Panc1 (cell line): ENCODE measurements around the gene NCR3LG1. TPM values are rescaled to one million over a fixed set of nuclear protein-coding genes. Genes with fewer than 3 reads are reported as not detected.

Source experiments
- ATAC-seq: fragments of 200-7000 bp; cut with Tn5 transposase; 2 replicates; pipeline ENCODE4 v1.9.1; 2020; ENCODE audit warnings: mild to moderate bottlenecking, moderate library complexity
- BruUV-seq: library from RNA; stranded (reverse); fragments of 400-500 nt; replicated peaks from 2 replicates; lab custom pipeline; 2021; lab: Mats Ljungman, UMichigan
- CTCF ChIA-PET: fragments of 300-600 bp; sonication (Branson Sonifier 250); formaldehyde crosslinking; loops from one replicate; lab custom pipeline; 2022; ENCODE audit warnings: antibody characterized with exemption; lab: Charles Lee
- POLR2A ChIA-PET: fragments of 300-600 bp; sonication (Branson Sonifier 250); formaldehyde crosslinking; loops from one replicate; lab custom pipeline; 2022; ENCODE audit warnings: antibody characterized with exemption; lab: Charles Lee
- DNase-seq: peaks from one replicate; pipeline ENCODE4 v3.0.0-alpha.2; 2010; ENCODE audit warnings: low read depth, low spot score
- H3K27ac ChIP-seq: 2 replicates; pipeline ENCODE4 v1.5.1; 2011; ENCODE audit warnings: mild to moderate bottlenecking, low read length, inconsistent platforms
- H3K27me3 ChIP-seq: fragments of 200-500 bp; sonication (Bioruptor generic); 2 replicates; pipeline ENCODE4 v1.6.0; 2014; ENCODE audit warnings: low read length, inconsistent platforms; ENCODE audit not compliant: control insufficient read depth, insufficient read depth
- H3K36me3 ChIP-seq: fragments of 200-500 bp; sonication (Bioruptor generic); 2 replicates; pipeline ENCODE4 v1.5.1; 2014; ENCODE audit warnings: inconsistent platforms, mild to moderate bottlenecking, low read length, moderate library complexity; ENCODE audit not compliant: control insufficient read depth, insufficient read depth
- H3K4me1 ChIP-seq: 2 replicates; pipeline ENCODE4 v1.5.1; 2011; ENCODE audit warnings: inconsistent platforms, mild to moderate bottlenecking, low read length, moderate library complexity; ENCODE audit not compliant: control insufficient read depth, insufficient read depth
- H3K4me3 ChIP-seq, 2 experiments: 2 replicates each; pipeline ENCODE4 v1.5.1; 2011 to 2012; ENCODE audit warnings: low read depth in 2 of 2, low read length in 2 of 2, mild to moderate bottlenecking in 2 of 2, inconsistent platforms in 1 of 2, moderate library complexity in 1 of 2
- H3K9me3 ChIP-seq: fragments of 200-500 bp; sonication (Bioruptor generic); 2 replicates; pipeline ENCODE4 v1.5.1; 2014; ENCODE audit warnings: low read depth, mild to moderate bottlenecking, inconsistent platforms, low read length, moderate library complexity; ENCODE audit not compliant: control insufficient read depth, insufficient read depth
- POLR2AphosphoS5 ChIP-seq: IDR thresholded peaks from 2 replicates; pipeline ENCODE4 v1.6.1; 2012; ENCODE audit warnings: mild to moderate bottlenecking, low read depth, low read length, moderate library complexity
- SIN3A ChIP-seq: IDR thresholded peaks from 2 replicates; pipeline ENCODE4 v1.6.1; 2012; ENCODE audit warnings: low read depth, mild to moderate bottlenecking, low read length, moderate library complexity, borderline replicate concordance; ENCODE audit not compliant: insufficient read depth
- TCF7L2 ChIP-seq: IDR thresholded peaks from 2 replicates; pipeline ENCODE4 v1.6.1; 2011; ENCODE audit warnings: mild to moderate bottlenecking, low read depth, low read length, inconsistent platforms
- in situ Hi-C: cut with HindIII; loops from 2 replicates; pipeline ENCODE4 v1.10.0; 2016; ENCODE audit warnings: low sequenced_read_pairs, low pct_unique_long_range_greater_than_20kb
- intact Hi-C: fragments of 100-400 bp; cut with micrococcal nuclease; formaldehyde crosslinking; loops from one replicate; pipeline ENCODE4 v1.10.0; 2022; ENCODE audit not compliant: unreplicated experiment
- total RNA-seq: library from RNA; stranded (reverse); gene quantifications from one replicate; pipeline ENCODE4 v1.2.1, GENCODE V29; 2021; ENCODE audit not compliant: unreplicated experiment
- TF ChIP-seq, protein P1 (sequence below): fragments of 450-650 bp; IDR thresholded peaks from 2 replicates; pipeline ENCODE4 v1.5.1; 2017; ENCODE audit warnings: mild to moderate bottlenecking
- TF ChIP-seq, protein P2 (sequence below), 2 experiments: IDR thresholded peaks; 2 replicates each; pipeline ENCODE4 v1.6.1; 2011 to 2012; ENCODE audit warnings: low read depth in 2 of 2, control low read depth in 1 of 2, low read length in 1 of 2, mild to moderate bottlenecking in 1 of 2, moderate library complexity in 1 of 2; ENCODE audit not compliant: insufficient read depth in 1 of 2

NCR3LG1 gene
- total RNA-seq, 1 experiment from 2014 or later, result 8.6 TPM

DNA sequence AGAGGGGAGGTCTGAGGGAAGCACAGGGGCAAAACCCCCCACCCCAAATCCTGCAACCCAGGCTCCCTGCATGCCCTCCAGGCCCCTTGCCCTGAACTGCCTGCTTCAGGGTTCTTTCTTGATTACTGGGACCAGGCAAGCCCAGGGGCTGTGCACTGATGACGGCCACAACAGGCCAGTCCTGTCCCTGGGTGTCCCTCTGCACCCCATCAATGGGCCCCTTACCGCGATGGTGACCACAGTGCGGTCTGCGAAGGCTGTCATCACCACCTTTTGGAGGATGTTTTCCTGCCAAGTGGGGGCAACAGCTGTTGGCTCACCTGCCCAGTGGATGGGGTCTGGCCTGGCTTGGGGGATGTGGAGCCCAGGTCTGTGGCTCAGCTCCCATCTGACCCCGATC is 41.9 kb downstream of the NCR3LG1 start:
- TF ChIP-seq POLR2AphosphoS5, result no peak
- no peak for TF ChIP-seq SIN3A
- no peak for TF ChIP-seq TCF7L2
- TF ChIP-seq, protein P1, sequence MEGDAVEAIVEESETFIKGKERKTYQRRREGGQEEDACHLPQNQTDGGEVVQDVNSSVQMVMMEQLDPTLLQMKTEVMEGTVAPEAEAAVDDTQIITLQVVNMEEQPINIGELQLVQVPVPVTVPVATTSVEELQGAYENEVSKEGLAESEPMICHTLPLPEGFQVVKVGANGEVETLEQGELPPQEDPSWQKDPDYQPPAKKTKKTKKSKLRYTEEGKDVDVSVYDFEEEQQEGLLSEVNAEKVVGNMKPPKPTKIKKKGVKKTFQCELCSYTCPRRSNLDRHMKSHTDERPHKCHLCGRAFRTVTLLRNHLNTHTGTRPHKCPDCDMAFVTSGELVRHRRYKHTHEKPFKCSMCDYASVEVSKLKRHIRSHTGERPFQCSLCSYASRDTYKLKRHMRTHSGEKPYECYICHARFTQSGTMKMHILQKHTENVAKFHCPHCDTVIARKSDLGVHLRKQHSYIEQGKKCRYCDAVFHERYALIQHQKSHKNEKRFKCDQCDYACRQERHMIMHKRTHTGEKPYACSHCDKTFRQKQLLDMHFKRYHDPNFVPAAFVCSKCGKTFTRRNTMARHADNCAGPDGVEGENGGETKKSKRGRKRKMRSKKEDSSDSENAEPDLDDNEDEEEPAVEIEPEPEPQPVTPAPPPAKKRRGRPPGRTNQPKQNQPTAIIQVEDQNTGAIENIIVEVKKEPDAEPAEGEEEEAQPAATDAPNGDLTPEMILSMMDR, result no peak
- TF ChIP-seq, protein P2, sequence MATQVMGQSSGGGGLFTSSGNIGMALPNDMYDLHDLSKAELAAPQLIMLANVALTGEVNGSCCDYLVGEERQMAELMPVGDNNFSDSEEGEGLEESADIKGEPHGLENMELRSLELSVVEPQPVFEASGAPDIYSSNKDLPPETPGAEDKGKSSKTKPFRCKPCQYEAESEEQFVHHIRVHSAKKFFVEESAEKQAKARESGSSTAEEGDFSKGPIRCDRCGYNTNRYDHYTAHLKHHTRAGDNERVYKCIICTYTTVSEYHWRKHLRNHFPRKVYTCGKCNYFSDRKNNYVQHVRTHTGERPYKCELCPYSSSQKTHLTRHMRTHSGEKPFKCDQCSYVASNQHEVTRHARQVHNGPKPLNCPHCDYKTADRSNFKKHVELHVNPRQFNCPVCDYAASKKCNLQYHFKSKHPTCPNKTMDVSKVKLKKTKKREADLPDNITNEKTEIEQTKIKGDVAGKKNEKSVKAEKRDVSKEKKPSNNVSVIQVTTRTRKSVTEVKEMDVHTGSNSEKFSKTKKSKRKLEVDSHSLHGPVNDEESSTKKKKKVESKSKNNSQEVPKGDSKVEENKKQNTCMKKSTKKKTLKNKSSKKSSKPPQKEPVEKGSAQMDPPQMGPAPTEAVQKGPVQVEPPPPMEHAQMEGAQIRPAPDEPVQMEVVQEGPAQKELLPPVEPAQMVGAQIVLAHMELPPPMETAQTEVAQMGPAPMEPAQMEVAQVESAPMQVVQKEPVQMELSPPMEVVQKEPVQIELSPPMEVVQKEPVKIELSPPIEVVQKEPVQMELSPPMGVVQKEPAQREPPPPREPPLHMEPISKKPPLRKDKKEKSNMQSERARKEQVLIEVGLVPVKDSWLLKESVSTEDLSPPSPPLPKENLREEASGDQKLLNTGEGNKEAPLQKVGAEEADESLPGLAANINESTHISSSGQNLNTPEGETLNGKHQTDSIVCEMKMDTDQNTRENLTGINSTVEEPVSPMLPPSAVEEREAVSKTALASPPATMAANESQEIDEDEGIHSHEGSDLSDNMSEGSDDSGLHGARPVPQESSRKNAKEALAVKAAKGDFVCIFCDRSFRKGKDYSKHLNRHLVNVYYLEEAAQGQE (IDR thresholded peaks at IDR 0.05; ENCODE audit: insufficient read depth in 1 of 2, low read depth in 2 of 2, low read length in 1 of 2), result no peak
- DNase-seq (no peak), ATAC-seq (no peak)
- Histone ChIP-seq H3K4me1 (no peaks in the 10 kb centered on the region), H3K27ac (no peak overlapping the region), H3K27me3 (no peaks in the 10 kb centered on the region), H3K4me3 (no peak overlapping the region), H3K36me3 (no peaks in the 10 kb centered on the region; the same call in 1 of the 2 replicates), H3K9me3 (no peaks in the 10 kb centered on the region)
- CTCF ChIA-PET, result interaction anchor here (0.8 kb wide), 1 partner anchor 135 kb away, joined by 3 read pairs; no protein-coding TSS in a partner anchor
- in situ Hi-C loops, result no loop called here
- POLR2A ChIA-PET, result no interaction called here
- BruUV-seq, result no TSS peak
- intact Hi-C loops, result no loop called here

DNA sequence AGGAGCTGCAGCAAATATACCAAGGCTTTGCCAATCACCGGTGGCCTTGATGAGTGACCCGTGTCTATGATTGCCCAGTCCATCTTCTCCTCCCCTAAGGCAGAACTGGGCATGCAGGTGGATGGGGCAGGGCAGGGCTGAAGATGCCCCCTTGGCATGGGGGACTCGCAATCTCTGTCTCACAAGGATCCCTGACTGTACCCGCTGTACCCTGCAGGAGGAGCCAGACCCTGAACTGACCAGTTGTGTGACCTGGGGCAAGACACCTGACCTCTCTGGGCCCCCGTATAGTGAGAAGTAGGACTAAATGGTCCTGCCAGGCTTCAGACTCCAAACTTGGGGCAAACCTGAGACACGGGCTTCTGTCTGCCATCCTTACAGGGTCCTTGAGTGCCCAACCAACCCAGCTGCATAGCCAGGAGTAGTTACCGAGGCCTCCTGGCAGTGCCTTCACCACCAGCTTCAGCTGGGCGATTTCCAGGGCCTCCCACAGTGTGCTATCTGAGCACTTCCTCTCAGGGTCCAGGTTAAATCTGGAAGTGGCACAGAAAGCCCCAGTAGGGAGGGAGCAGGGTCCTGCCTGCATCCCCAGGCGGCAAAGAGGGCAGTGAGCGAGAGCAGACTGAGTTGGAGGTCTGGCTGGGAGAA is 43.3 kb downstream of the NCR3LG1 start:
- in situ Hi-C loops, result no loop called here
- TF ChIP-seq POLR2AphosphoS5 (no peak), SIN3A (no peak), TCF7L2 (no peak)
- TF ChIP-seq, protein P1, result no peak
- TF ChIP-seq, protein P2 (IDR thresholded peaks at IDR 0.05; ENCODE audit: insufficient read depth in 1 of 2, low read depth in 2 of 2, low read length in 1 of 2), result no peak
- H3K36me3 ChIP-seq, result no peaks in the 10 kb centered on the region
- H3K9me3 ChIP-seq, result no peaks in the 10 kb centered on the region
- H3K27ac ChIP-seq, result no peak overlapping the region
- ChIA-PET POLR2A (no interaction called here), CTCF (no interaction called here)
- no peak overlapping the region for H3K4me3 ChIP-seq
- no peaks in the 10 kb centered on the region for H3K4me1 ChIP-seq
- DNase-seq, result no peak
- intact Hi-C loops, result no loop called here
- H3K27me3 ChIP-seq, result no peaks in the 10 kb centered on the region
- ATAC-seq, result no peak
- no TSS peak for BruUV-seq
